ENCODE data around the gene HRAS.
"Not testable (repeated sequence)": the region's sequence is repeated elsewhere in the genome, so short reads cannot be mapped to it uniquely, and the experiment has no call there.

Gene HRAS

GRCh38 chr11:532986-533585 is 2.3 kb downstream of the HRAS start:
- DNase-seq (ENCODE audit: low read depth in 2 of 2) = no peak

GRCh38 chr11:532527-532985 is 2.8 kb downstream of the HRAS start:
- no peak for DNase-seq (ENCODE audit: low read depth in 2 of 2)

GRCh38 chr11:531919-532526 is 3.4 kb downstream of the HRAS start:
- DNase-seq (ENCODE audit: low read depth in 2 of 2) = no peak

- no peak for DNase-seq (ENCODE audit: low read depth in 2 of 2)
Observed at GRCh38 chr11:530960-531831, 4.2 kb downstream of the HRAS start.

GRCh38 chr11:529728-530411 is 5.5 kb downstream of the HRAS start:
- no peak for DNase-seq (ENCODE audit: low read depth in 2 of 2)

- DNase-seq (ENCODE audit: low read depth in 2 of 2) = no peak
Observed at GRCh38 chr11:528815-529727, 6.3 kb downstream of the HRAS start.

- no peak for DNase-seq (ENCODE audit: low read depth in 2 of 2)
Observed at GRCh38 chr11:528166-528814, 7.1 kb downstream of the HRAS start.

GRCh38 chr11:526192-526591 is 9.2 kb downstream of the HRAS start:
- no peak for DNase-seq (ENCODE audit: low read depth in 2 of 2)

- no peak for DNase-seq (ENCODE audit: low read depth in 2 of 2)
Observed at GRCh38 chr11:521177-521688, 14.1 kb downstream of the HRAS start.

- DNase-seq (ENCODE audit: low read depth in 2 of 2) = no peak
Observed at GRCh38 chr11:520428-521176, 14.8 kb downstream of the HRAS start.

- DNase-seq (ENCODE audit: low read depth in 2 of 2) = peak; percentile 83 to 84
Observed at GRCh38 chr11:518463-519202, 16.7 kb downstream of the HRAS start.

- DNase-seq (ENCODE audit: low read depth in 2 of 2) = not testable (repeated sequence)
Observed at GRCh38 chr11:516918-517685, 18.3 kb downstream of the HRAS start.

GRCh38 chr11:516400-516799 is 19.0 kb downstream of the HRAS start:
- DNase-seq (ENCODE audit: low read depth in 2 of 2) = no peak

- DNase-seq (ENCODE audit: low read depth in 2 of 2) = no peak
Observed at GRCh38 chr11:515131-515530, 20.2 kb downstream of the HRAS start.

GRCh38 chr11:514606-515005 is 20.8 kb downstream of the HRAS start:
- no peak for DNase-seq (ENCODE audit: low read depth in 2 of 2)

- DNase-seq (ENCODE audit: low read depth in 2 of 2) = no peak
Observed at GRCh38 chr11:512761-513595, 22.4 kb downstream of the HRAS start.

GRCh38 chr11:508956-509355 is 26.4 kb downstream of the HRAS start:
- DNase-seq (ENCODE audit: low read depth in 2 of 2) = no peak

Measured in stimulated activated CD4-positive, alpha-beta T cell treated with anti-CD3 and anti-CD28 coated beads, Interleukin-15, amount 100 ng/mL, for 48 hours (primary cell).